Left cardiac atrium (tissue), 4 donors: ENCODE results near the gene PROM2. TPM values are rescaled to one million over a fixed set of nuclear protein-coding genes. Genes with fewer than 3 reads are reported as not detected.

Experiments used
- ATAC-seq, 2 donors: fragments of 200-7000 bp; cut with Tn5 transposase; one replicate each; pipeline ENCODE4 v1.9.1; 2020; ENCODE audit warnings: mild to moderate bottlenecking in 2 of 2, moderate library complexity in 2 of 2
- DNase-seq: peaks from one replicate; pipeline ENCODE4 v3.0.0-alpha.2; 2020
- intact Hi-C, 2 donors: fragments of 100-400 bp; cut with DNase I; formaldehyde crosslinking; loops; one replicate each; pipeline versions ENCODE4 v1.14.1 to v1.15.1; 2022 to 2023
- total RNA-seq, 2 donors: library from RNA; stranded (reverse); fragmentation: NEBNext Ultra II Directional; extraction: Animal tissue kit (Norgen Biotek cat#: 25700); gene quantifications; one replicate each; pipeline ENCODE4 v1.2.1, GENCODE V29; 2021
- donor health status: DM: no; HTN: yes; CAD: no.
- donor health status: DM: no; HTN: yes; CAD: no; lungs with severe emphysema.
- donor health status: DM: yes; HTN: yes; CAD: no.
- donor health status: Dilated cardiomyopathy.

The PROM2 gene
- total RNA-seq, 2 donors from 2014 or later: 0.29 to 0.84 TPM

DNA sequence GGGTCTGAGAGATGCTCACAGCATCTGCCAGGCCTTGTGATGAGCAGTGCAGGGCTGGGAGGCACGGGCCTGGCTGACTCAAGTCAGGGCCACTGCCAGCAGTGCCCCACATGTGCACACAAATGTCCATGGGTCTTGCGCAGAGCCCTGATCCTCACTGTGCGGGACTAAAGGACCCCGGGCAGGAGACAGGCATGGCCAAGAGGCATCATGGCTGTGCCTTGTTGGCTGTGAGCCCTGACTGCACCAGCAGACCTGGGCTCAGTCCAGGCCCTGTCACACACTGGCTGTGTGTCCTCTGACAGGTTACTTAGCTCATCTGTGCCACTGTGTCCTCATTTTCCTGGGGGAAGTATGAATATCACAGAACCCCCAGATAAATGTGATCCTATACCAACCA, 26.9 kb downstream of the PROM2 start:
- DNase-seq (no peak), ATAC-seq (no peak)
- intact Hi-C loops: no loop called here

DNA sequence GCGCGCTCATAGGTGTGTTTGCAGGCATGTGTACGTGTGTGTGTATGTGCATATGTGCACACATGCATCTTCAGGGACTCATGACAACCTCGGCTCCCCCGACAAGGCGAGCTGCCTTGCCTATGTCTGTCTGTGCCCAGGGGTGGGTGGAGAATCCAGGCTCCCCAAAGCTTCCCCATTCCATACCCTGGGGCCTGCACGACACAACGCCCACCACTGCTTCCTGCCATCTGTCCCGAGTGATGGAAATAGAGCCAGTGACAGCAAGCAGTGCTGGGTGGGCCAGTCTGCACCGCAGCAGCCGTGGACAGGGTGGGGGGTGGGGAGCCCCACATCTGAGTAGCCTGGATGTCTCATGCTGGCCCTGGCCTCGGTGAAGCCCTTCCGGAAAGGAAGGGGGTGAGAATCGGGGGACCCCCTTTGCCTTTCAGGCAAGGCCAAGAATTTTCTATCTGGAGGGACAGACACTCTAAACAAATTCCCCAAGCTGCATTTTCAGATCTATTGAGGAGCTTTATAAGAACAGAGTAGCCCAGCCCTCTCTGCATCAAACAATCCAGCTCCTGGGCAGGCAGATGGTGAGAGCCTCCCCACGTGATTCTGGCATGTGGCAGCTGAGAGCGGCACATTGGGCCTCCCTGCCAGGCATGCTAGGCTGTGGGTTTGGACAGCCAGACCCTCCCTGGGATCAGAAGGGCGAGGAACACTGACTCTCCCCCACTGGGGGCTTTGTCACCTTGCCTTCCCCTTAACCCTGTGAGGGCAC, 27.8 kb downstream of the PROM2 start:
- intact Hi-C loops: no loop called here
- DNase-seq: no peak
- ATAC-seq: no peak

DNA sequence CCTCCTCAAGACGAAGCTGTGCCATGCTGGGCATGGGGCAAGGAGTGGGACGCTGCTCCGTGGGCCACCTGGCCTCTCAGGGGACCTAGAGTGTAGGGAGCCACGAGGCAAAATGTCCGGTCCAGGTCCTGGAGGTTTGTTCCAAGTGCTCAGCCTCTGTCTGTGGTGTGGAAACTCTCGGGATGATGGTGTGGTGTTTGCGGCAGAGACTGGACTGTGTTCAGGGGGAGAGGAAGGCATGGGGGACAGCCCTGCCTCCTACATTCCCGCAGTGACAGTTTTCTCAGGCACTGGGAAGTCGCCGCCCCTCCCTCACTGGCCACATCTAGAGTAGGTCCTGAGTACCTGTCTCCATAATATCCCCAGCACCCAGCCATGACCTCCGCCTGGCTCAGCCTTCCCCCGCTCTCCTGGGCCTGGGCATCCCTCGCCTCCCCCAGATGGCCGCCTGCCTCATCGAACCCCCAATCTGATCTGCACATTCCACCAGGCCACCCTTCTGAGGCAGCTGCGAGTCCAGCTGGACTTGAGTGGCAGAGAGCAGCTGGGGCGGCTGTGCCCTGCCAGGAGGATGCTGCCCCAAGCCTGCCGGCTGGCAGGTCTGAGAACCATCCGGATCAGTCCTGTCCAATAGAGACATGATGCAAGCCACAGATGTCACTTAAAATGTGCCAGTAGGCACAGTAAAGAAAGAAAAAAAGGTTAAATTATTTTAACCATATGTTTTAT, 29.1 kb downstream of the PROM2 start:
- ATAC-seq: no peak
- intact Hi-C loops: no loop called here
- DNase-seq: no peak

DNA sequence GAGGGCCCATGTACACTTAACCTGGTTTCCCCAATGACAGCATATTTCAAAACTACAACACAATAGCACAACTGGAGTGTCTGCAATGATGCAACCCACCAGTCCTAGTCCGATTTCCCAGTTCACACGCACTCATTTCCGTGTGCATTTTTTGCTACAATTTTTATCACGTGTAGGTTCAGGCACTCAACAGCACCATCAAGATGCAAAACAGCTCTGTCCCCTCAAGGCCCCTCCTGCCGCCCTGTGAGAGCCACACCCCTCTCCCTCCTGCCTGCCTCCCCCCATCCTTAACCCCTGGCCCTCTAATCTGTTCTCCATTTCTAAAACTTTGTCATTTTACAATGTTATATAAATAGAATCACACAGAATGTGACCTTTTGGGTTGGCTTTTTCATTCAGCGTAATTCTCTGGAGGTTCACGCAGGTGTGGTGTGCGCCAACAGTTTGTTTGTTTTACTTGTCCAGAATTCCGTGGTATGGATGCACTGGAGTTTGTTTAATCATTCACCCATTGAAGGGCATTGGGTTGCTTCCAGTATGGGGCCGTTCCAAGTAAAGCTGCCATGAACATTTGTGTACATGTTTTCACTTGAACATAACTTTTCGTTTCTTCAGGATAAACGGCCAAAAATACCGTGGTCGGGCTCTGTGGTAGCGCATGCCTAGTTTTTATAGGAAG, 31.3 kb downstream of the PROM2 start:
- intact Hi-C loops: no loop called here
- DNase-seq (no peak), ATAC-seq (no peak)

DNA sequence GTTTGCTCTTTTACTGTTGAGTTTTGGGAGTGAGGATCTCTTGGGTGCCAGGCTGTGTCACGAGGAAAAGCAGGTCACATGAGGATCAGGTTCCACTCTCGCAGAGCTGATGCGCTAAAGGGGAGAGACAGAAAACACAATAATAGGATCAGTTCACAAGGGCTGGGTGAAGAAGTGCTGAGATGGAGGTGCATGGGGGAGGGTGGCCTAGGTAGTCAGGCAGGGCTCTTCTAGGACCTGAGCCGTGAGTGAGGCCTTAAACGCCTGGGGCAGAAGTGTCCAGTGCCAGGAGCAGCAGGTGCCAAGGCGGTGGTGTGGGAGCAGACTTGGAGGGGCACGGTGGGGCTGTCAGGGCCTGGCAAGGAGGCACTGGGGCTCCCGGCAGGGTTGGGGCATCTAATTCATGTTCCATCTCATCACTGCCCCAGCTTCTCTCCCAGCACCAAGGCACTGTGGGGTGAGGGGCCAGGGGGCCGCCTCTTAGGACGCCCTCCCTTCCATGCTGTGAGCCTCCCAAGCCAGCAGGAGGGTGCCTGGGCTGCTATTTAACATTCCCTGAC, 32.2 kb downstream of the PROM2 start:
- intact Hi-C loops: no loop called here
- DNase-seq: no peak
- no peak for ATAC-seq

DNA sequence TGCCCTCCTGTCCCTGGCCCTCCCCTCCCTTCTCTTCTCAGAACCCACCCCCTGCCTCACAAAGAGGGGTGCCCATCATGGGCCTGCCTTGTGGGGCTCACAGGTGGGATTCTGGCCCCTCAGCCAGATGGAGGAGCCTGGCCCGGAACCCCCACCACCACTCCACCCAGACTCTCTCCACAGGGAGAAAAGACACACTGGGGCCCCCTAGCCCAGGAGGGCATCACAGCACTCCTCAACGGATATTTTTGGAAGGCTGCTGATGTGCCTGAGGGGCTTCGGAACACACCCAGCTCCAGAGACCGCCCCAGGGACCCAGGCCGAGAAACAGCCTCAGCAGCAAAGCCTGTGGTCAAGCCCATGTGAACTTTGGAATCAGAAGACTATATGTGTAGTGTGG, 32.8 kb downstream of the PROM2 start:
- DNase-seq (no peak), ATAC-seq (no peak)
- intact Hi-C loops: no loop called here

DNA sequence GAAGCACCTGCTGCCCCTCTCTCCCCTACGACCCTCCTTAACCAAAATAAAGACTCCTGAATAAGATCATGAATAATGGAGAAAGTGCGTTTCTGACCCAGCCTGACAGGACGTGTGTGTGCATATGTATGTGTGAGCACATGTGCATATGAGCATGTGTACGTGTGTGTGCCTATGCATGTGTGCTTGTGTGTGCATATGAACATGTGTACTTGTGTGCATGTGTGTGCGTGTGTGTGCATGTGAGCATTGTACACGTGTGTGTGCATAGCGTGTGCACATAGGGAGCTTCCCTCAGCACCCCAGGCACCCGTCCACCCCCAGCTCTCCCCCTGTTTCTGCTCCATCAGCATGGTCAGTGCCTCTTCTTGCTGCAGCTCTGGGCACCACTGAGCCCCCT, 33.6 kb downstream of the PROM2 start:
- ATAC-seq: no peak
- intact Hi-C loops: no loop called here
- no peak for DNase-seq

DNA sequence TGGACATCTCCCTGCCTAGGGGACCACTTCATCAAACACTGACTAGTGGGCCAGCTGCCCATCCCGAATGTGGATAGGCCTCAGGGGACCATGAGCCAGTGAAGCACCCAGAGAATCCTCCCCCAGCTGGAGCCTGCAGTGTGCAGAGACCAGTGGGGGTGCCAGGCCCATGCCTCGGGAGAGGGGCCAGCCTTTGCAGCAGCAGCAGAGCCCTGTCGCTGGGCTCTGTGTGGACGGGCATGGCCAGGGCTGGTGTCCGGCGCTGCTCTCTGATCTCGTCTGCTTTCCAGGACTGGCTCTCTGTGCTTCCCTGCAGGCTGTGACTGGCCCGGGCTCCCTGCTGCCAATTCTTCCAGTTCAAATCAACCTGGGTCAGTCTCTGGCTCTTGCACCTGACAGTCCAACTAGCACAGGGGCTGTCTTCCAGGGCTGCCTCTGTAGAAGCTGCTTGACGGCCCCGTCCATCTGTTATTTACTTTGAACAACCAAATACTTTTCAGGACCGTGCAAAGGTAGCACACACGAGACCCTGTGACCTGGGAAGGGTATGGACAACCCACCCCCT, 34.3 kb downstream of the PROM2 start:
- DNase-seq (no peak), ATAC-seq (no peak)
- intact Hi-C loops: no loop called here

DNA sequence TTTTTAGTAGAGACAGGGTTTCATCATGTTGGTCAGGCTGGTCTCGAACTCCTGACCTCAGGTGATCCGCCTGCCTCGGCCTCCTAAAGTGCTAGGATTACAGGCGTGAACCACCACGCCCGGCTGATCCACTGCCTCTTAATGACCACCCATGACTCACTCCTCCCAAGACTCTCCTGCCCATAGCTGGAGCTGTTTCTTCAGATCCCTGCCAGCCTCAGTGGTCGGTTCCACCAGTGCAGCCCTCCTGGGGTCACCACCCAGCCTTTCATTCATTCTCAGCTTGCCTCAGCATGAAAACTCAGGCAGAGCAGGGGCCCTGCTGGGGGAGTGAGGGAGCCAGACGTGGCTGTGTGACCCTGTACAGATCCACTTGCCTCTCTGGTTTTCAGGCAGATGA, 35.4 kb downstream of the PROM2 start:
- intact Hi-C loops: no loop called here
- DNase-seq (no peak), ATAC-seq (no peak)

DNA sequence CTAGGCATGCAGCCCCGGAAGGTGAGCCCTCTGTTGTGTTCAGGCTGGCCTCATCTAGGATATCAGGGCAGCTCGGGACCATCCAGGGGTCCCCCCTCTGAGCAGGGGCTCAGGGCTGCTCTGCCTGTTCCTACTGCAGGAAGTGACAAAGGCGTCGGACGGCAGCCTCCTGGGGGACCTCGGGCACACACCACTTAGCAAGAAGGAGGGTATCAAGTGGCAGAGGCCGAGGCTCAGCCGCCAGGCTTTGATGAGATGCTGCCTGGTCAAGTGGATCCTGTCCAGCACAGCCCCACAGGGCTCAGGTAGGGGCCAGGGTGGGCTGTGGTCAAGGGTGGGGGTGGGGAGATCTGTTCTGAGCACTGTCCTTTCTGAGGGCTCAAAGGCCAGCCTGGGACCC, 36.0 kb downstream of the PROM2 start:
- ATAC-seq (no peak), DNase-seq (no peak)
- intact Hi-C loops: loop anchor here (10.0 kb wide), 1 partner anchor 115 kb away; no protein-coding TSS in a partner anchor

DNA sequence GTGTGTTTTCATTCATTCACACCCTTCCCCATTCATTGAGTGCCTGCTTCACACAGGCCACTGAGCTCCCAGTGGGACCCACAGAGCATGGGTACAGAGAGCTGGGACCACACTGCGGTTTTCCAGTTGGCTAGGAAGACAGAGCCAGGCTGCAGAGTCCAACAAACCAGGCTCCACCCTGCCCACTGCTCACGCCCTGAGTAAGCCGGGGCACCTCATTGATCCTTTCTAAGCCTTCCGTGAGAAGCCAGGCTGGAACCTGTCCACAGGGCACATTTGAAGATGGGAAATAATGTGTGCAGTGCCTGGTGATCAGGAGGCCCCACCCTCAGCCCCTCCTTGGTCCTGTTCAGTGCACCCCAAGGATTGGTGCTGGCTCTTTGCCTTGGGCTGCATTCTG, 36.4 kb downstream of the PROM2 start:
- no peak for DNase-seq
- intact Hi-C loops: loop anchor here (10.0 kb wide), 1 partner anchor 116 kb away; no protein-coding TSS in a partner anchor
- no peak for ATAC-seq

DNA sequence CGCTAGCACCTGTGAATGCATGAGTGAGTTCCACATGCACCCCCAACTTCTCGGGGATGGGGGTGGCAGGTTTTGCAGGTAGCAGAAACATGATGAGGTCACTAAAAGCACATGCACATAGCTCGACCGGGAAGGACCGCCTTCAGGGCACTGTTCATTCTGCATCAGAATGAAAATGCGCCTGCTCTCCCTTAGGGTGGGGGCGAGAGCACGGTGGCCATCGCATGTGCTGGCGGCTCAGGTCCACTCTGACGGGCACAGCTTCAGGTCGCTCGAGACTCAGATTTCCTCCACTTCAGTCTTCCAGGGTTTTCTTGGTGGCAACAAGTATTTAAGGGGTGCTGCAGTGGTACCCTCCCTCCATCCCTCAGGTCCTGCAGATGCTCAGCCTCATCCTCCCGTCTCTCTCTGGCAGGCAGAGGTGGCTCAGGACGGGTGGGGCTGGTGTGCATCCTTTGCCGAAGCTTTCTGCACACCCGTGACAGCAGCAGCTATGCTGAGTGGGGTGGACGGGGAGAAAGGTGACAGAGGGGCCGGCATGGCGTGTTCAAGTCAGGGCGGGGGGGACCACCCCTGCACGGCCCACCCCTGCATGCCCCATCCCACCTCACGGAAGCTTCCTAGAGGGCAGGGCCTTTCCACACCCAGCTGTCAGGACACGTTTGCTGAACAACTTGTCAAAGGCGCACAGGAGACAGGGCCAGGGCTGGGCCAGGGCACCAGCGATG, 37.7 kb downstream of the PROM2 start:
- intact Hi-C loops: loop anchor here (10.0 kb wide), 1 partner anchor 117 kb away; no protein-coding TSS in a partner anchor
- ATAC-seq: no peak
- DNase-seq: no peak

DNA sequence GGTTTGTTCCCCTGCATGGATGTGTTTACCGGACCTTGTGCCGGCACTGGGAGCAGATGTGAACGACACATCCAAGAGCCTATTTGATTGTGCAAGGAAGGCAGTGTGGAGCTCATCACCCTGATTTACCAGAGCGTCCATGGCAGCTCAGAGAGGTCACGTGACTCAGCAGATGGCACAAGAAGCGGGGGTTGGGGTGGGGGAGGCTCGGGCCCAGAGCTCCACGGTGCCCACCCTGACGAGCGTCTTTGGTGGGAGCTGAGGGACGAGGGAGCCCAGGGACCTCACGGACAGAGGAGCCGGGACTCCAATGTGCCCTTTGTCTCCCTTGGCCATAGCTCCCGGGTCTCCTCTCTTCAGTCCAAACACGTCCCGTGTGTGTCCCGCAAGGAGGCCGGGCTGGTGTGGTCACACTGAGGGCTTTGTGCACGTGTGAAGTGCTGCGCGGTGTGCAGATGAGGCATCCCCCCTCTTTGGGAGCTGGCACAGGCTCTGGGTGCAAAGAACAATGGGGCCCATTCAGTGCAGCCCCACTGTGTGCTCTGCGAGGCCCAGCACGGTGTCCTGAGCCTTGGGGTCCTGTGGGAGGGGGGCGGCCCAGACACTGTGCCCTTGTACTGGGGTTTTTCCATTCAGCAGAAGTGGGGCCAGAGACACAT, 38.4 kb downstream of the PROM2 start:
- intact Hi-C loops: loop anchor here (10.0 kb wide), 1 partner anchor 118 kb away; no protein-coding TSS in a partner anchor
- ATAC-seq (no peak), DNase-seq (no peak)

DNA sequence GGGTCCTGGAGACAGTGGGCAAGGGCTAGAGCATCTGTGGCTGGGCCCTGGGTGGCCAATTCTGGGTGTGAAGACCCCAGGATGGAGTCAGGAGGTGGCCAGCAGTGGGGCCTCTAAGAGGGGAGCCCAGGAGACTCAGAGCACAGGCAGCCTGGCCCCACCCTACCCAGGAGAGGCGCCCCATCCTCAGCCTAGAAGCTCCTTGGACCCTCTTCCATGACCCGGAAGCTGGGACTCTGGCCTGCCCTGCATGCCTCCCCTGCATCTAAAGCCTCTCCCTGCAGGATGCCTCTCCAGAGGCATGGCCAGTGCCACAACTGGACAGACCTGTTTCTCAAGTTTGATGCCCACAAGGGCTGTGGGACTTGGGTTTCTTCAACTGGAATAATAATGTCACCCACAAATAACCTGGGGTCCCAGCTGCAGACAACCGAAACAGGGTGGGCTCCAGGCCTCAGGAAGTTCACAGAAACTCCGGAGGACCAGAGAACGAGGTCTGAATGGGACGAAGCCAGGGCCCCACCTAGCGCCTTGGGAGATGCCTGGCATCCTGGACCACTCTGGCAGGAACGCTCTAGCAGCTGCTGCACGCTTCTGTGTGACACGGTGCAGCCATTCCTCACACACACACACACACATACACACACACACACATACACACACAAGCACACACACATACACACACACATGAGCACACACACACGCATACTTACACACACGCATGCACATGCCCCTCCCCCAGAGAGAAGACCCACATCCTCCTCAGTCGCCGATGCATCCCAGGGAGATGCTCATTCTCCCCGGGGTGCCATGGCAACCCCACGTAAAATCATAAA, 39.3 kb downstream of the PROM2 start:
- no peak for DNase-seq
- no peak for ATAC-seq
- intact Hi-C loops: loop anchor here (10.0 kb wide), 1 partner anchor 119 kb away; no protein-coding TSS in a partner anchor

DNA sequence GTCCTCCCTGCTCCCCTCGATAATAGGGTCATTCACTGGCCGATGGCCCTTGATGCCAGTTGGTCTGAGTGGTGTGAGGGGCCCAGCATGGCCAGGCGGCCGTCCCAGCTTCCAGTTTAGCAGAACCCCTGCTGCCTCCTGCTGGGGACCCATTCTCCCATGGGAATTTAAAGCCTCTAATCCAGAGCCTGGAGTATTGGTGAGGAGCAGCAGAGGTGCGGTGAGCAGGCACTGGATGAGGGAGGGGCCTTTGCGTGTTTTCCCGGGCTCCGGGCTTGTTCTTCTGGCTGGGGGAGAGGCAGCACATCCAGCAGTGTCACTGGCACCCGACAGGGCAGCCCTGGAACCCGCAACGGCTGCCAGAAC, 40.3 kb downstream of the PROM2 start:
- no peak for ATAC-seq
- DNase-seq: no peak
- intact Hi-C loops: loop anchor here (10.0 kb wide), 1 partner anchor 120 kb away; no protein-coding TSS in a partner anchor

DNA sequence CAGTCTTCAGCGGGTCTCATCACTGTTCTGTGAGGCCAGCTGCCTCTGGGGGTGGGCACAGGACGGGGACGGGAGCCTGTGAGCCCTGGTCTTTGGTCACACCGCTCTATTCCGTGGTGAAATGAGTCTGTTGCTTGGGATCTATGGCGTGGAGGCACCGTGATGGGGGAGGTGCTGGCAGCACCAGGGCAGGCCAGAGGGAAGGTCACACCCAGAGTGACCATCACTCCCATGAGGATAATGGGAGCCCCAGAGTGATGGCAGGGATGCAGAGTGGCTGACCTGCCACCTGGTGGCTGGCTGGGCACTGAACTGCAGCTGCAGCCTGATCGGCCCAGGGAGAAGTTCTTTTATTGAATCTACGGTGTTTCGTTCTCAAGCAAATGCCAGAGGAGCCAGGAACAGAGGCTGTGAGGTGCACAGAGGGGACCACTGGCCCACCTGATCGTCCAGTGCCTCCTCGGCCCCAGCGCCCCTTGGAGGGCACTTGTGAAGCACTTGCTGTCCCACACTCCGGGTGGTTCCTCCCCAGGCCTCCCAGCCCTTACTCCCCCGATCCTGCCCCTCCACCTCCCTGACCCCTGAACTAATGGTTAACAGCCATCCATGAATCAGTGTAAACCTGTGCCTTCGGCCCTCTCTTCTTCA, 40.8 kb downstream of the PROM2 start:
- ATAC-seq: peak in 1 of 2 donors; percentile 35
- intact Hi-C loops: loop anchor here (10.0 kb wide), 1 partner anchor 120 kb away; no protein-coding TSS in a partner anchor
- DNase-seq: no peak
